GM21526 (cell line): ENCODE data around the gene OXSM.

ENCODE experiments used
- ATAC-seq: cut with Tn5 transposase; IDR thresholded peaks from one replicate; pipeline ENCODE4 v1.9.1; 2021; ENCODE audit warnings: moderate library complexity; ENCODE audit not compliant: unreplicated experiment, low FRiP score

OXSM gene

DNA sequence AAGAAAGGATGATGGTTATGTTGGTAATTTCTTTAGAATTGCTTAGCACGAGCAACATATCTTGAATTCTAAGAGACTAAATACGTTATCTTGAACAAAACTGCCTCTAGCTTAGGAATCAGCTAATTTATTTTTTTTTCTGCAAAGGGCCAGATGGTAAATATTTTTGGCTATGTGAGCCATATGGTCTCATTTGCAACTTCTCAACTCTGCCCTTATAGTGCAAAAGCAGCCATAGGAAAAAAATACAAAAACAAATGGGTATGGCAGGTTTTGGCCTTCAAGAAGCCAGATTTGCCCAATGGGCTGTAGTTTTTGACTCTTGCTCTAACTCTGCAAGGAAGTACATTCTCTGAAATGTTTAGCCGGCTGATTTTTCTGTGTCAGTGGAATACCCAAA is 11.9 kb downstream of the OXSM start:
- ATAC-seq = no peak

DNA sequence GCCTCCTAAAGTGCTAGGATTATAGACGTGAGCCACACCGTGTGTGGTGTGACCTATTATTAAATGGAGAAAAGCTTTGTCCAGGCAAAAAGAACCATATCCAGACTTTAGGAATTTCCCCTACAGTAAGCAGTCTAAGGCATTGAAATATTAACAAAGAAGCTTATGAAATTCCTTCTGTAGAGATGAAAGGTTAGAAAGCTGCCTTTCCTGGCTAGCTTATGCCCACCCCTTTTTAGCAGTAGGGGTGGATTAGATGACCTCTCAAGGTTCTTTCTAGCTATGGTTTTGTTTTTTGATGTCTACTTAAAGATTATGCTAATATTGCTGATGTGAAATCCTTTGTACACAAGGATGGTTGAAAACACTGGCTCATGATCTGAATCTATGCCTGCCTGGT is 13.9 kb downstream of the OXSM start:
- no peak for ATAC-seq

DNA sequence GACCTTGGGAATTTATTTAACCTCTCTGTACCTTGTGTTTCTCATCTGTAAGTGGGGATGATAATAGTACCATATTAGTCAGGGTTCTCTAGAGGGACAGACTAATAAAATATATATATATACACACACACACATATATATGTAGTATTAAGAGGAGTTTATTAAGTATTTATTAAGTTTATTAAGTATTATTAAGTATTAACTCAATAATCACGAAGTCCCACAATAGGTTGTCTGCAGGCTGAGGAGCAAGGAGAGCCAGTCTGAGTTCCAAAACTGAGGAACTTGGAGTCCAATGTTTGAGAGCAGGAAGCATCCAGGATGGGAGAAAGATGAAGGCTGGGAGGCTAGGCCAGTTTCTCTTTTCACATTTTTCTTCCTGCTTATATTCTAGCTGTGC is 14.8 kb downstream of the OXSM start:
- no peak for ATAC-seq

DNA sequence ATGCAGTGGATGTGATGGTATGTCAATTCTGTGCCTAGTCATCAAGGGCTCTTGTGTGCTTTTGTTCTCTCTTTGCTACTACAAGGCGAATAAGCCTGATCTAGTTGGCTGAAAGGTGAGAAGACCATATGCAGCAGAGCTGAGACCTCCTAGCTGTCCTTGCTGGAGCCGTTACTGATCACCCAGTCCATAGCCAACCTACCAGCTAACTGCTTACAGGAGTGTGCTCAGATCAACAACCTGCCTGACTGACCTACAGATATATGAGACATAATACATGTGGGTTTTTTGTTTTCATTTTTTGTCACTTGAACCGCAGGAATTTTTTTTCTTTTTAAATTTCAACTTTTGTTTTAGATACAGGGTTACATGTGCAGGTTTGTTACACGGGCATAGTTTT is 22.8 kb downstream of the OXSM start:
- ATAC-seq = no peak

GRCh38 chr3:25817107-25817506 is 27.2 kb downstream of the OXSM start:
- no peak for ATAC-seq

DNA sequence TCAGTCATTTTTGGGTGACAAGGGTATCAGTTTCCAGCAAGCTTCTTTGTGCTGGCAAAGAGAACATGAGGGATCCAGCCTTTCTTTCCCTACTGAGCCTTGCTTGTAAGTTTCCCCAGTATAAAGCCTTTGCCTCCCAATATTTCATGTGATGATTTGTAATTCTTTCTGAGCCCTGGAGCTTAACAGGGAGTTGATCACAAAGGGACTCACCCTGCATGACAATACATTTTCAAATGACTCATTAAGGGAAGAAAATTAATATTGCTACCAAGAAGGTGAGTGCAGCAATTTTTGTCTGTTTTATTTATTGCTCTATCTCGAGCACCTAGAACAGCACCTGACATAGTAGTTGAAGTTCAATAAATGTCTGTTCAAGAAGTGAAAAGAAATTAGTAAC is 27.7 kb downstream of the OXSM start:
- ATAC-seq = peak; percentile 11

DNA sequence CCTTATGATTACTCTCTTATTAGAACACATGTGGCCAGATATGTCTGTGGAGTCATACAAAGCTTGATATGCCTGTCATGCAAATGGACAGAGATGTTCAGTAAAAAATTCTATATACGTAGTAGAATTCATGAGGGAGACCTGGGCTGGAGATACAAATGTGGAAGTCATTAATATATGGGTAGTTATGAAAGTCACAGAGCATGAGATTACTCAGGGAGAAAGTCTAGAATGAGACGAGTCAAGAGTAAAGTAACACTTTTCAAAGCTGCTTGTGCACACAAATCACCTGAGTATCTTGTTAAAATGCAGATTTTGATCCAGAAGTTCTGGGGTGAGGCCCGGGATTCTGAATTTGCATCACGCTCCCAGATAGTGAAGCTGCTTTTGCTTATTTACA is 28.4 kb downstream of the OXSM start:
- peak; percentile 43 for ATAC-seq

DNA sequence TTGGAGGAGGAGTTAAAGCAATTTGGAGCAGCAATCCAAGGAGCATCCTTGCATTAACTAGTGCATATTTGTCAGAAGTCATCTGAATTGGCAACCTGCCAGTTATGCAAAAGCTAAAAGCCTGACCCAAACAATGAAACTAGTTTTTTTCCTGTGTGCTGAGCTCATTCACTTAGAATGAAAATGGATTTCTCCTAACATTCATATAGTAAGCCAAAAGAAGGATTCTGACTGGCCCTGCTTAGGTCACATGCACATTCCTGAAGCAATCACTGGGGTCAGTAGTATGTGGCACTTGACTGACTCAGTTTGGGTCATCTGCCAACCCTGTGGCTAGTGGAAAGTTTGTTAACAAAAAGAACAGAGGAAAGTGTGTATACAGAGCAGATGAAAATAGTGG is 30.5 kb downstream of the OXSM start:
- no peak for ATAC-seq

DNA sequence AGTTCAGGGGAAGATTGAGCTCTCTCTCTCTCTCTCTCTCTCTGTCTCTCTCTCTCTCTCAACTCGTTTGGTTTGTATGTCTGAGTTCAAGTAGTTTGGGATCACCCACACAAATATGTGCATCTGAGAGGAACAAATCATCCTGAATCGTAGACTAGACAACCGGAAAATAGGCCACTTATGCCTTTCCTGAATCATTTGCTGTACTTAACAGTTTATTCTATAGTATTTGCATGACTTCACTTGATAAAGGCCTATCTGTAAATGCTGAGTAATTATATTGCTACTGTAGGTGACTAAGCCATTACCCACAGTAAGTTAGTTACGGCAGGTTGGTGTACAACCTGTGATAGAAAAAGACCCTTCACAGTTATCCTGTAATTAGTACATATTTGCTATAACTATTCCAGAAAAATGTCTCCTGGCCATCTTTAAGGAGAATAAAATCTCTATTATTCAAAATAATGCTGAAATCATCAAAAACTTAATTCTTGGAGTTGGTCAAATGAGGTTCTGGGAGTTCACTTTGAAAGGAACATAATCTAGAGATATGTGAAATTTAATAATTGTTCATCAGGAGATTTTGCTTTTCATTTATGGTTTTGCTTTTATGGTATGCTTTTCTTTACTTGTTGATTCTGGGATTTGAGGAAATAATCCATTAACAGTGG is 31.1 kb downstream of the OXSM start:
- no peak for ATAC-seq

GRCh38 chr3:25821746-25822573 is 32.1 kb downstream of the OXSM start:
- no peak for ATAC-seq

DNA sequence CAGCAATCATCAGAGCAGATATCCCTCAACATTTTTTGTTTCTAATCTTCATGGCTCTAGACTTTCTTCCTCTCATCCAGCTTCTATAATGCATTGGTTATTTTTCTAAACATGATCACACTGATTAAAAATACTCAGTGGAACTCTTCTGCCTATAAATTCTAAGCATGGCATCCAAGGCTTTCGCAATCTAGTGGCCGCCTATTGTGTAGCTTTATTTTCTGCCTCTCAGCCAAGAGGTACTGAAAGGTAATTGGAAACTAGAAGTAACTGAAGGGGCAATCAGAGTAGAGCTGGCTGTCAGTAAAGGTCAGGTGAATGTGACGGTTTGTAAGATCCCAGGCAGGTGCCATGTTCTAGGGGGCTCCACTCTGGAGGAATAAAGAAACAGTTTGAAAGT is 33.4 kb downstream of the OXSM start:
- ATAC-seq = no peak

- no peak for ATAC-seq
Measured at GRCh38 chr3:25826510-25826909, 36.6 kb downstream of the OXSM start.

- no peak for ATAC-seq
Measured at GRCh38 chr3:25830373-25831280, 40.7 kb downstream of the OXSM start.

GRCh38 chr3:25831578-25831977 is 41.7 kb downstream of the OXSM start:
- ATAC-seq = no peak

DNA sequence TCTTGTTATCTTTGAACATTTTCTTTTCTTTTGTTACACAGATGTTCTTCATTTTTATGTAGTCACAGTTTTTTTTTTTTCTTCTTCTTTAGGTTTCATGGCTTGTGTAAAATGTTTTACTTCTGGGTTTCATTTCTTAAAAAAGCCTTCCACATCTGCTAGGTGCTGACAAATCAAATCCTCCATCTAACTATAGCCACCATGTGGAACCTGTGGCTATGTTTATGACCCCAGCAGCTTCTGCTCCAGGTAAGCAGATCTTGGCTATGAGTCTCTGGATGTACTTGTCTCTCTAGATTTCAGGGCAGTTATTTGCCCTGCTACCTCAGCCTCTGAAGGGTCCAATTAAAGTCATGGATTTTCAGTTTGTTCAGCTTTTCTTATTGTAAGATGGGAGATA is 44.5 kb downstream of the OXSM start:
- peak; percentile 92 for ATAC-seq

DNA sequence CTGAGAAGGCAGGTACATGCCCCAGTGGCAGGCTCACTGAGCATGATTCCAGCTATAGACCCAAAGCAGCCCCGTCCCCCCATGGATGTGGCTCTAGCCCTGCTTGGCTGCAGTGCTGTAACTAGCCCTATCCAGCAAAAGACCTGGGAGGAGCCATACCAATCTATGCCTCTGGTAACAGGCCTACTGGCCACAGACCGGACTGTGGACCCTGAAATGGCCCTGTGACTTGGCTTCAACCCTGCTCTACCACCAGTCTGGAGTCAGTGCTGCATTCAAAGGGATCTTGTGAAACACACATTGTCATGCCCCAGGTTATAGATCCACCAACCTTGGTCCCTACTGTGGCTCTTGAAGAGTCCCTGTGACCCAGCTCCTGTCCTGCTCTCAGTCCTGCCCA is 46.7 kb downstream of the OXSM start:
- no peak for ATAC-seq

GRCh38 chr3:25837038-25837437 is 47.1 kb downstream of the OXSM start:
- no peak for ATAC-seq

- no peak for ATAC-seq
Measured at GRCh38 chr3:25840099-25840498, 50.2 kb downstream of the OXSM start.

- ATAC-seq = no peak
Measured at GRCh38 chr3:25843332-25843731, 53.4 kb downstream of the OXSM start.
